H1 (cell line): ENCODE data around the gene AGRP. TPM values are rescaled to one million over a fixed set of nuclear protein-coding genes. Genes with fewer than 3 reads are reported as not detected.

Experiments
- CBX8 ChIP-seq: fragments of 300-800, 300-1000 bp; sonication (generic); IDR thresholded peaks from 2 replicates; pipeline ENCODE4 v1.7.1; 2016; ENCODE audit warnings: low read depth, low read length, borderline replicate concordance
- EZH2 ChIP-seq: fragments of 200-600 bp; sonication (generic); IDR thresholded peaks from 2 replicates; pipeline ENCODE4 v1.7.1; 2012; ENCODE audit warnings: low read depth, mild to moderate bottlenecking, moderate library complexity, low read length, inconsistent platforms; ENCODE audit not compliant: severe bottlenecking
- polyA plus RNA-seq, 7 experiments: library from polyadenylated mRNA; depleted of rRNA in 3 of 7; stranded (reverse) in 5 of 7; unstranded in 2 of 7; fragments of >200 nt in 5 of 7; fragments of 200-250 nt in 2 of 7; gene quantifications; 1 replicate in 5 of 7; 2 replicates in 1 of 7; 4 replicates in 1 of 7; pipeline versions ENCODE4 v1.2.1 to v1.2.3, GENCODE V29; 2011 to 2013; ENCODE audit warnings: missing spikeins in 2 of 7, mixed read lengths in 2 of 7
- total RNA-seq: library from RNA; stranded (reverse); fragmentation: NEBNext Ultra II Directional; extraction: Animal tissue kit (Norgen Biotek cat#: 25700); gene quantifications from 2 replicates; pipeline ENCODE4 v1.2.1, GENCODE V29; 2021
- TF ChIP-seq, protein P1 (sequence below): IDR thresholded peaks from 2 replicates; pipeline ENCODE4 v1.6.1; 2012; ENCODE audit warnings: low read length, inconsistent platforms

Gene AGRP
- total and polyA plus RNA-seq, 2 of the 8 experiments (the other 6 are each of a cell fraction or from before 2014, with no cell fraction given) = not detected

DNA sequence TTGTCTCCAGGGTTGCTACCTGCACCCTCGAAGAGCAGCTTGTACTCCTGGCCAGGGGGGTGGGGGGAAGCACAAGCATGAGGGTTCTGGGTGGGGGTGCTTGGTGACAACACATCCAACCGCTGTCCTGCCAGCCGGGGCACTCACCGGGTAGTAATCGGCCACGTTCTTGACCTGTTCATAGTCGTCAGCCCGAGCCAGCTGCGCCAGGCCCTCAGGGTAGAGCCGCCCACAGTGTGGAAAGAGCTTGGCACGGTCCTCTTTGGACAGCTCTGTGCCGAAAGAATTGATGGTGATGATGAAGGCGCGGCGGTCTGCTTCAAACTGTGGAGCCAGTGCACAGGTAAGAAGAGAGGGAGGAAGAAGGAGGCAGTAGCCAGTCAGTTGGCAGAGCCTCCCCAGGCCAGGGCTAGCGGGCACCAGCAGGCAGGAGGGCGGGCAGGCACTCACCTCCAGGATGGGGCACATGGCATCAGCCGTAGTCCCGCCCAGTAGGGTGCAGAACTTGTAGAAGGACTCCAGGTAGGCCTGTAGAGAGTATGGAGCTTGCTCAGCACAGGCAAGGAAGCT, 44.4 kb downstream of the AGRP start (continued):
- TF ChIP-seq, protein P1, sequence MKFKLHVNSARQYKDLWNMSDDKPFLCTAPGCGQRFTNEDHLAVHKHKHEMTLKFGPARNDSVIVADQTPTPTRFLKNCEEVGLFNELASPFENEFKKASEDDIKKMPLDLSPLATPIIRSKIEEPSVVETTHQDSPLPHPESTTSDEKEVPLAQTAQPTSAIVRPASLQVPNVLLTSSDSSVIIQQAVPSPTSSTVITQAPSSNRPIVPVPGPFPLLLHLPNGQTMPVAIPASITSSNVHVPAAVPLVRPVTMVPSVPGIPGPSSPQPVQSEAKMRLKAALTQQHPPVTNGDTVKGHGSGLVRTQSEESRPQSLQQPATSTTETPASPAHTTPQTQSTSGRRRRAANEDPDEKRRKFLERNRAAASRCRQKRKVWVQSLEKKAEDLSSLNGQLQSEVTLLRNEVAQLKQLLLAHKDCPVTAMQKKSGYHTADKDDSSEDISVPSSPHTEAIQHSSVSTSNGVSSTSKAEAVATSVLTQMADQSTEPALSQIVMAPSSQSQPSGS = no peak
- no peak for TF ChIP-seq CBX8
- TF ChIP-seq EZH2 = no peak
